NCI-H82 (cell line): ENCODE measurements around the gene FBXW12.

ENCODE experiments used
- DNase-seq: peaks from one replicate; lab custom pipeline; 2025; lab: John Stamatoyannopoulos, UW

Gene FBXW12

DNA sequence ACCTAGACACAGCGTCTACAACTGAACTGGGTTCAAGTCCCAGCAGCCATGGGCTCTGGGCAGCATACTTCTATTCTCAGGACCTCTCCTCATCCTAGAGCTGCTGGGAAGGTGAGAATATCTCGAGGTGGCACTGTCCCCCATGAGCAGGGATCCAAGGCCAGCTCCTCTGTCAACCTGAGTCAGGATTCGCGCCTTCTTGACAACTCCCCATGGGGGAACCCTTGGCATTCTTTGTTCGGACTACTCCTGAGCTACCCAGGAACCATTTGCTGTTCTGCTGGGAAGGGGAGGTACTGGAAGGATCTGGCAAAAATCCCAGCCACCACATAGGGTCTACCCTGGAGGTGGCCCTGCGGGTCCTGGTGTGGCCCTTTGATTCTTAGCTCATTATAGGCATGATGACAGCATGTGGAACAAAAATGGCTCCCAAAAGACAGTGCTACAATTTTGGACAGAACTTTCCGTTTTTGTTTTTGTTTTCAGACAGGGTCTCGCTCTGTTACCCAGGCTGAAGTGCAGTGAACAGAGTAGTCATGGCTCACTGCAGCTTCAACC lies 35.6 kb downstream of the FBXW12 start:
- no peak for DNase-seq

DNA sequence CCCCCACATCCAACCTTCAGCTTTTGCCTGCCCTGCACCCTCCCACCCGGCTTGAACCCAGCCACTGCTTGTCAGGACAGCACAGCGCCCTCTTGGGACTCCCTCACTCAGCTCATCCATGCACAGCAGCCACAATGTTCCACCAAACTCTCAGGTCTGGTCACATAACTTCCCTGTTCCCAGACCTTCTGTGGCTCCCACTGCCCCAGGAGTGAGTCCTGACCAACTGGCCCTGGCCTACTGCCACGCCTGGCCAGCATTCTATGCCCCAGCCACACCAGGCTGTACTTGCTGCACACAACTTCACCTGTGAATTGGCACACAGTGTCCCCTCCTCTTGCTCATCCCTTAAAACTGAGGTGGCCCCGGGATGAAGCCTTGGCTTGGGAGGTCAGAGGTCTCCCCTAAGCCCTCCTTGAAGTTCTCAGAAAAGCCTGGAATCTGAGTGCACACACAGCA lies 36.8 kb downstream of the FBXW12 start:
- peak; percentile 4 for DNase-seq

DNA sequence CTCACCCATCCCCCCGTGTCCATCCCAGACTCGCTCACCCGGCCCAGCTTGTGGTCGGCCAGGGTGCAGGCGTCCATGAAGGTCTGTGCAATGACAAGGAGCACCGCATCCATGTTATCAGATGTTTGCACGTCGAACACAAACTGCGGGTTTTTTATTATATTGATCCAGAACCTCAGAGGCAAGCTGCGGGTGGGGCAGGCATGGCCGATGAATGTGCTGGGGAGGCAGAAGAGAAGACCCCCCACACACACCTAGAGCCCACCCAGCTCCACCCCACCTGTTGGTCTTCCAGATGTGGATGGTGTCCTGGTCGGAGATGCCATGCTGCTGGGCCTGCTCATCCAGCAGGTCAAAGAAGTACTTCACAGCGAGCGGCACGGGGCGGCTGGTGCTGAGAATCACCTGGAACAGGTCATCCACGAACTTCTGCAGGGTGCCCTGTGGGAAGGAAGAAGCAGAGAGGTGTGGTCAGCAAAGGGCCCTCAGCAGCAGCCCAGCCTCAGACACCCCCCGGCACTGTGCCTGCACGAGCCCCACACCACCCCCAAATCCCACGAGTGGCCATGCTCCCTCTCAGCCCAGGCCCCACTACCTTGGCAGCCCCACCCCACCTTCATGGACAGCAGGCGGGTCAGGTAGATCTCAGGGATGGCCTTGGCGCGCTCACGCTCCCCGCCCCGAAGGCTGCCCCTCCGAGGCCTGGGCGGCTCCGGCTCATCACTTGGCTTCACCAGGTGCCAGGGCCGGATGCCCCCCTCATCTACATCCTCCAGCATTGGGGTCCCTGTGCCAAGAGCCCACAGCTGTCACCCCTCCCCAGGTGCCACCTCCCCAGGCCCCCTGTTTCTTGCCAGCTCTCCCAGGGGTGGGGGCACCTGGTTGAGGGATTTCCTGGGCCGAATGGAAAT lies 37.5 kb downstream of the FBXW12 start:
- DNase-seq, result no peak

DNA sequence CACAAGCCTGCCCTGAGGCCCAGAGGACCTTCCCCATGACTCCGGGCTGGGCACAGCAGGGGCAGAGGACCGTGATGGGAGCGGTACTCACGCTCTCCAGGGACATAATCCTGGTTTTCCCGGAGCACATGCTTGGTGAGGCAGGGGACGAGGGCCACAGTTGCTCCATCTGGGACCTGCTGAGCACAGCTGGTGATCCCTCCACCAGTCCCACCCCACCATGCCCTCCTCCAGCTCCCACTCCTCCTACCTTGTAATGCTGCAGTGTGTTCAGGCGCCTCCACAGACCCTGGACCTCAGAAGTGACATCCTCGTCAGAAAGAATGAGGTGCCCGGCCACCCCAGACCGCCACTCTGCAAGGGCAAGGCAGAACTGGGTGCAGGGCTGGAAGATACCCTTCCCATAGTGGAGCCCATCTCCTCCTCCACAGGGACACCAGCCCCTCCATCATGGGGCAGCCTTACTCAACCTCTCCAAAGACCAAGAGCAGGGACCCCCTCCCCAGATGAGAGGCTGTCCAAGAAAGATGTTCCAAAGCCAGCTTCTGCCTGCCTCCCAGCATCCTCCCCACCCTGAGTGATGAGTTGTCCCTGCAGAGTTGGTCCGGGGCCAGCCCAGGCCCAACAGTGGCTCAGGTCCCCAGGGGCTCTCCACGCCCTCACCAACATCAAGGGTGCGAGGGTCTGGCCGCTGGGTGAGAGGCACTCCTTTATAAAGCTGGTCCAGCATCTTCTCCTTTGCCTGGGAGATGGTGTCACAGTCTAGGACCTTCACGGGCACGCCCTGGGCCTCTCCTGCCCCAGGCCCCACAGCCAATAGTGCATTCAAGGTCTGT lies 38.4 kb downstream of the FBXW12 start:
- DNase-seq, result no peak

DNA sequence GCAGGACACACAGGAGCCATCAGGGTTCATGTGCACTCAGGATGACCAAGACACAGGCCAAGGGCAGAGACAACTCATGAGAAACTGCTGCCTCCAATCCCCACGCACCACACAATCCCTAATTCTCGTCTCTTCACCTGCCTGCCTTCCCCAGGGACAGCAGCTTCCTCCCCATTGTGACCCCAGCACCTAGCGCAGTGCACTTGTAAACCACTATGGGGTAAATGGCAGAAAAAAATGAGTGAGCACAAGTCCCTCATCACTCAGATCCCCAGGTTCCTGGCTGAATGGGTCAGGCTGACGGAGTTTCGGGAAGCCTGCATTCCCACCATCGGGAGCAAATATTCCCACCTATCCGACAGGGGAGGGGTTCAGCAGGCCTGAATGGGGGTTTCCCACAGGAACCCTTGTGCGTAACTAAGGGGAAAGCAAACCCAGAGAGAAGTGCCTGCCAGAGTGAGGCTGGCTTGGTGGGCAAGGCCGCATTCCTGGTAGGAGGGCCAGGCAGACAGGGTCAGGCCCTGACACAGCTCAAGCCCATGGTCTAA lies 39.1 kb downstream of the FBXW12 start:
- DNase-seq, result no peak

DNA sequence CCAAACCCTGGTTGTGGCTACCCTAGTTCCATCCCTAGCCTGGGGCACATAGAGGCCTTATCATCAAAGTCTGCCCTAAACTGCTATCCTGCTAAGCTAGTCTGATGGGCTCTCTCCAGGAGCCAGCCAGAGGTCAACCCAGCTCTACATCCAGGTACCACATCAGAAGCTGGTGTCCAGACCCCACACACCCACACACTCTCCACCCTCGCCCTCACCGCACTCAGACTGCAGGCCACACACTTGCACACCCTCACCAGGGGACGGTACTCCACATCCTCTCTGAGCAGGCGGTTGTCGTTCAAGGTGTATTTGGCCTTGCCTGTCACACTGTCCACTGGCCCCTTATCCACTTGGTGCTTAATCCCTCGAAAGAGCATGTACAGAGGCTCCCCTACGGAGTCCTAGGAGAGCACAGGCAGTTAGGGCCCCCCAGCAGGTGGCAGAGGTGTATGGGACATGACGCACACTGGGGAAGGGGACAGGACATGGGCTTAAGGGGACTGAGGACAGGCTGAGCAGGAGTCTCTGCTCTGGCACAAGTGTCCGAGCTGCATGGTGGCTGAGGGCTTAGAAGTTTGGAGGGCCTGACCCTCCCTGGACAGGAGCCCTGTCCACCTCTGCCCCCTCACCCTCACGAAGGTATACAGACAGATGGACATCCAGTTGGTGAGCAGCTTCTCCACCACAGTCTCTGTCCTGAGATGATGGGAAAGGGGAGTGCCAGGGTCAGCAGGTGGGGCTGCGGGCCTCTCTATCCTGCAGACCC lies 39.8 kb downstream of the FBXW12 start:
- DNase-seq, result no peak

DNA sequence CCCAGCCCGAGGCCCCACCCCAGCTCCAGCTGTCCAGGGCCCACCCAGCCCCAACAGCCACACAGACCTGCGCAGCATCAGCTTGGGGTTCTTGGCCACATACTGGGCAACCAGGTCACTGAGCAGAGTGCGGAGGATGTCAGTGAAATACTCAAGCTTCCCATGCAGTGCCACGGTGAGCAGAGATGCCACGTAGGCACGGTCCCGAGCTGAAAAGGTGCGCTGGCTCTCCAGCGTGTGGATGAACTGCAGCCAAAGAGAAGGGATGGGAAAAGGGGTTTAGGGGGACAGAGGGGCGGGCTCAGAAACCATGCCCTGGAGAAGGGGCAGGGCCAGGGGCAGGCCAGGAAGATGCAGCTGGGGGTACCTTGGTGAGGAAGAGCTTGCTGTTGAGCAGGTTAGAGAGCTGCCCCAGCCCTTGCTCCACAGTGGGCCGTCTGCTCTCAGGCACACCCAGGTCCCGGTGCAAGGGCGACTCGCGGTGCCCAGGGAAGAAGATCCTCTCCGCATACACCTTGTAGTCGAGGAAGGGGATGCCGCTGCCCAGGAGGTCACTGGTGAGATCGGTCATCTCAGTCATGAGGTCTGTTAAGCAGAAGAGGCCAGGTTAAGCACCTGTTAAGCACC lies 40.5 kb downstream of the FBXW12 start:
- no peak for DNase-seq

DNA sequence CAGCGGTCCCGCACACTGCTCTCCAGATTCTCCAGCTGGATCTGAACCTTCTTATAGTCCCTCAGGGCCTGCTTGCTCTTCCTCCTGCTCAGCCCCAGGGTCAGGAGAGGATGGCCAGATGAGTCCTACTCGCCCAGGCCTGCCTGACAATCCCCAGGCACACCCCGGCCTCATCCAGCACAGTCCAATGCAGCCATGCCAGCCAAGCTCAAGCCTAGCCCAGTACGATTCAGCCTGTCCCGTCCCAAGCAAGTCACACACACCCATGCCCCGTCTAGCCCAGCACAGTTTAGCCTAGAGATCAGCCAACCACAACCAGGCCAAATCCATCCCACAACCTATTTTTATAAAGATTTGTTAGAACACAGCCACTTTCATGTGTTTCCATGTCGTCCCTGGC lies 41.1 kb downstream of the FBXW12 start:
- no peak for DNase-seq

DNA sequence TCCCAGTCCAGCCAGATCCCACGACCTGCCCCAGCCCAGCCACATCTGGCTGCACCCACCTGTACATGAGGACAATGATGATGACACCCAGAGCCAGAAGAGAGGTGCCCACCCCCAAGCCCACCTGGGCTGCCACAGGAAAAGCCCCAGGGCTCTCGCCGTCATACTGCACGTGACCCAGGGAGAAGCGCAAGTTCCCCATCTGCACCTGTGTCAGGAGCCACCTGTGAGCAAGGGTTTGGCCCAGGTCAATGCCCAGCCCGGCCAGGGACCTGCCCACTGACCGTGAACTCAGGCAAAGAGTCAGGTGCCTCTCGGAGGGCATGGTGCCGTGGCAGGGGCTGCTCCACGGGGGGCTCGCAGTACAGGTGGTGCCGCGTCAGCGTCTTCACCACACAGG lies 41.6 kb downstream of the FBXW12 start:
- DNase-seq, result no peak

DNA sequence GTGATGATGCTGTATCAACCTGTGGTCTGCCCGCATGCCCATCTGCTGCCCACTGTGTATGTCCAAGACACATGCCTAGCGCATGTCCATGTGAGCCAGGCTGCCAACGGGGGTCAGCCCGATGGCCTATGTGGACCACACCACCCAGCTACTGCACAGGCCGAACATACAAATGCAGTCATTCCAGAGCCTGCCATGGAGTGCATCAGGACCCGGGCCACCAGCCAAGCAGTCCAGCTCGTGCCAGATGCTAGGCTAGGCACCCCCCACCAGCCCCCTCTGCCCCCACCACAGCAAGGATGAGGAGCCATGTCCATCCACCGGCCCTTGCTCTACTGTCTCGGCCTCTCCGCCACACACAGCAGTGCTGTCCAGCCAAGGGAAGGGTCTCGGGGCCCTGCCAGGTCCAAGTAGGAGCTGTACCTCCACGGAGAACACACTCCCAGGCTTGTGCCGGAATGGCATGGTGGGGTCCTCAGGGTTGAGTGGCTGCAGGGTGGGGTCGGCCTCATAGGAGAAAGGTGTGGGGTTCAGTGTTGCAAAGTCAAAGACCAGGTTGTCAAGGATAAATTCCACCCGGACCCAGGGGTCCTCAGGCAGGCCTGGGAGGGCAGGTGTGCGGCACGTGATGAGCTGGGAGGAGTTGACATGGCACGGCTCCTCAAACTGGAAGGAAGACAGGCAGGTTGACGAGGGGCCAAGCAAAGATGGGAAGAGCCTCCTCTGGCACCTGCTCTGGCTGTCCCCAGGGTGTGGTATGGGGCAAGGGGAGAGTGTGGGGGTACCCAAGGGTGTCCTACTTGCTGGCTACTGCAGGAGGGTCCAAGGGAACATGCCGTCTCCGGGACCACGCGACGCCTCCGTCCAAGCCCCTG lies 42.6 kb downstream of the FBXW12 start:
- DNase-seq, result no peak

DNA sequence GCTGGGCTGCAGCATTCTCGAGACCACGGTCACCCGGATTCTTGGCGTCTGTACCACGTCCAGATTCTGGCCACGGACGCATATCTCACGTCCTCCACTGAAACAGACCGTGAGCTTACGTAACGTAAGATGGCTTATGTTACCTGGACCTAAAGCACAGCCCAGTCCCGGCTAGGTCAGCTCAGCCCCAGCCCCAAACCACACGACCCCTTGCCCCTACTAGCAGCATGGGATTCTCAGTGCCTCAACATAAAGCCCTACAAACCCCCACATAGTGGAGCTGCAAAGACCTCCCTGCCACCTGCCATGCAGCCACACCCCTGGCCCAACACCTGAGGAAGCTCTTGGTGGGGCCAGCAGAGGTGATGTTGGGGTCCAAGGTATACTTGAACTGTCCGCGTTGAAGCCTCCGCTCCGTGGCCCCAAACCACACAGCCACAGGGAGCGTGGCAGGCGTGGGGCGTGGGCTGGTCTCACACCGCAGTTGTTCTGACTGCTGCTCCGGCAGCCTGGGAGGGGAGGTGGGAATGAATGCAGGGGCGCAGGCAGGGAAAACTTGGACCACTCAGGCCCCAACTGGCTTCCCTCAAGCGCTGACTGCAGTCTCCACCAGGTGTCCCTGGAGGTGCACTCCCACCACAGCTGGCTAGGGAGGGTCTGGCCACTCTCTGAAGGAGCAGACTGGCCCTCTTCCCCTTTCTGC lies 43.4 kb downstream of the FBXW12 start:
- no peak for DNase-seq

DNA sequence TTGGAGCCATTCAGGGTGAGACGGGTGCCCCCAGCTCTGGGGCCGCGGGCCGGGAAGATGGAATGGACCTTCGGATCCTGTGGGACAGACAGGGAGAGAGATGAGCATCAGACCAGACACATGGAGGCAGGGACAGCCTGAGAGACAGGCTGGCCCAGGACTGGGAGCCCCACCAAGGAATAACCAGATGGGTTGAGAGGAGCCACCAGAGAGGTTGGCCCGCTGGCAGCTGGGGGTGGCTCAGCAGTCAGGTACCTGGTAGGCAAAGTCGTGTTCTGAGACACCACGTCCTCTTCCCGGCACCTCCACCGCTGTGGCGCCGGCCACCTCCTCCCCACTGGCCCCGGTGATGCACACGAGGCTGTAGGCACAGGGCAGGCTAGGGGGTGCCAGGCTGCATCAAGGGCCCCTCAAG lies 44.1 kb downstream of the FBXW12 start:
- no peak for DNase-seq

DNA sequence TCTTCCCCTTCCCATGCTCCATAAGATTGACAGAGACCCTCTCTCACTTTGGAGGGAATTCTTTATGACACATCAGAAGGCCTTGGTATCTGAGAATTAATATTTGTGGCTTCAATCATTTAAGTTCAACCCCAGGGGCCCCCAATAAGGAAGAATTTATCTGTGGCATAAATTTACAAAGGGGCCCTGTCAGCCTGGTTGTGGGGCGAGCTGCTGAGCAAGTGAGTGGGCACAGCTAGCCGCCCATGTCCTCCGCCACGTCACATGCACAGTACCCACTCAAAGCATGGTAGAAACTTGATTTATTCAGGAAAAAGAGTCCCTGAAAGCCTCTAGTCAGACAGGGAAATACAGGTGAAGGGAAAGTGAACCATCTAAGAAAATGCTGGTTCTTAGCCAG lies 44.5 kb downstream of the FBXW12 start:
- DNase-seq, result no peak

DNA sequence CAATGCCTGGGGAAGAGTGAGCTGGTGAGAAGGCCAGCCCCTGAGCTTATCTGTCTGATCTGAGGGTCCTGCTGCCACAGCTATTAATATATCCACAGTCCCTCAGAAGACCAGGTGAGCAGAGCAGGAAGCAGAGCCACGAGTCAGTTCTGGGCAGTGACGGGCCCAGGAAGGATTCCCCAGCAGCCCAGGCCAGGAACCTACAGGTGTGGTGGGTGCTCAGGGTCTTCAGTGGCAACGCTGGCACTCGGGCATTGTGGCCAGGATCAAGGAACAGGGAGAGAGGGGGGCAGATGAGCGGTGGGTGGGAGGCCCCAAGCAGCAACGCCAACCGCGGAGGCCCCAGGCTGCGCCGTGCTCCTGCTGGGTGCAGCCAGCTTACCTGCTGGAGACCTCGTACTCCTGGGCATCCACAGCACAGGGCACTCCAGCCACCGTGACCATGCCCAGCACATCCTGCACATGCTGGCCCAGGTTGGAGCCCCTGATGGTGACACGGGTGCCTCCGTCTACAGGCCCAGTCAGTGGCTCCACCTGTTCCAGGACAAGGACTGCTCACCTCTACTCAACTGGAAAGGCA lies 45.6 kb downstream of the FBXW12 start:
- no peak for DNase-seq

DNA sequence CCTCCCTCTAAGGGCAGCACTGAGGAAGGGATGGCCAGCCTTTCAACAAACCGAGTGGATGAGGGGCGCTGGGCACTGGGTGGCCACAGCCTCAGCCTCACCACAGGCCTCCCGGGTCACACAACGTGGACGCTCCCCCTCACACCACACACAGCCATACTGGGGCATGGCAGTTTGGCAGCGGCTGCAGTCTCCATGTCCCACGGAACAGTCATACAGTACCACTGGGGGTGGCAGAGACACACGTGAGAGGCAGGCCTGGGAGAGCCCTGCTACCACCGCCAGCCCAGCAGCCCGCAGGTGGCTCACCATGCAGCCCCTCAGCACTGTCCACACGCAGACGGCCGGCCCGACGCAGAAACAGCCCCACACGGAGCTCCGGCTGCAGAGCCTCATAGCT lies 46.1 kb downstream of the FBXW12 start:
- no peak for DNase-seq

DNA sequence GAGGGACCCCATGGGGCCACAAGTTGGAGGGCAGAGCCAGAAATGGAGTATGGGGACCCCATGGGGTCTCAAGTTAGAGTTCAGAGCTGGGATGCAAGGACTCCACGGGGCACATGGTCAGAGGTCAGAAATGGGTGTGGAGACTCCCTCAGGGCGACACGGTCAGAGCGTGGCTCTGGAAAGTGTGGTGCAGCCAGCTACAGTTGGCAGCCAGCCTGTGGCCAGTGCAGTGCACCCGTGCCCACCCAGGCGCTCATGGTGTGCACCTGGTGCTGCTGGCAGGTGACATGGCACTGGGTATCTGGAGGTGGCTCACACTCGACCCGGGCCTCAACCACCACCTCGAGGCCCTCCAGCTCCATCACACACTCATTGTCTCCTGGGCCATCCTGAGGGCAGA lies 46.6 kb downstream of the FBXW12 start:
- DNase-seq, result no peak

DNA sequence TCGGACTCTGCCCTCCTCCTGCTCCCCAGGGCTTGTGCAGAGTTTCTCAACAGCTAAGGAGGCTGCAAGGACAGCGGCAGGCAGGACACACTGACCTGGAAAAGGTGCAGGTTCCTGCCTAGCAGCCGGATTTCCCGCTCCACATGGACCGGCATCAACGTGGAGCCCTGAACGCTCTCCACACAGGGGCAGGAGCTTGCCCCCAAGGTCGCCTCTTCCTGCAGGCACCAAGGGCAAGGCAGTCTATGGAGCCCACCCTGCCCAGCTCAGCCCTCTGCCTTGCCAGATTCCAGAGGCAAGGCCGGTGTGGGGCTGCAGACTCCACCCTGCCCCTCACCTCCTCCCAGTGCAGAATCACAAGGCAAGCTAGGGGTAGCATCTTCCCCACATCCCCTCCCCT lies 47.1 kb downstream of the FBXW12 start:
- no peak for DNase-seq

DNA sequence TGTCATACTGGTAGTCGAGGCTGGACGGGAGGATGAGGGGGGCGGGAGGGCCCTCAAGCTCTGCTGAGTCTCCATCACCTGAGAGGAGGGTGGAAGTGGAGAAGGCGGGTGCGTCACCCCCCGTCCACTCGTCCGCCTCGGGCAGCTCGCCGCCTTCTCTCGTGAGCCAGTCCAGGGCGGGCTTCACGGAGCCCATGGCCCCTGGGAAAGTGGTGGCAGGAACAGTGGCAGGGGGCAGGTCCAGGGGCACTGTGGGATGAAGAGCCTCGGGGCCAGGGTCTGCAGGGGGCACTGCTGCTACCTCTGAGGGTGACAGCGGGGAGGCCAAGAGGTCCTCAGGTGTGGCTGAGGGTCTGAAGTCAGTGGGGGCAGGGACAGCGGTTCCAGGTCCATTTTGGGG lies 47.6 kb downstream of the FBXW12 start:
- DNase-seq, result no peak

DNA sequence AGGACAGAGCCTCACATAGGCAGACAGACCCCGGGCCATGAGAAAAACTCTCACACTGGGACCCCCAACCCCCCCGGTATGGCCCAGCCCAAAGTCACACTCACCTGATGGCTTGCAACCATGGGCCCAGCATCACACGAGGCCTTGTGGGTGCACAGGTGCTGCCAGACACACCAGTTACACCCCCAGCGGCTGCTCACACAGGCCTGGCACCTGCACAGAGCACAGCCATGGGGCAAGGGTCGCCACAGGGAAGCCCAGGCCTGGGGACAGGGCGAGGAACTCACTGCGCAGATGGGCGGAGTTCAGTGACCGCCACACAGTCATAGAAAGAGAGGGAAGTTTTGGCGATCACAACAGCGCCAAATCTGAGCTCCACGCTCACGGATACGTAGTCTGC lies 48.5 kb downstream of the FBXW12 start:
- DNase-seq, result no peak
